ENCODE results near the gene GATAD2A. TPM values are rescaled to one million over a fixed set of nuclear protein-coding genes. Genes with fewer than 3 reads are reported as not detected.

GATAD2A gene
- total RNA-seq, 8 experiments from 2014 or later, result 23.9 to 65.0 (median 39.6) TPM

DNA sequence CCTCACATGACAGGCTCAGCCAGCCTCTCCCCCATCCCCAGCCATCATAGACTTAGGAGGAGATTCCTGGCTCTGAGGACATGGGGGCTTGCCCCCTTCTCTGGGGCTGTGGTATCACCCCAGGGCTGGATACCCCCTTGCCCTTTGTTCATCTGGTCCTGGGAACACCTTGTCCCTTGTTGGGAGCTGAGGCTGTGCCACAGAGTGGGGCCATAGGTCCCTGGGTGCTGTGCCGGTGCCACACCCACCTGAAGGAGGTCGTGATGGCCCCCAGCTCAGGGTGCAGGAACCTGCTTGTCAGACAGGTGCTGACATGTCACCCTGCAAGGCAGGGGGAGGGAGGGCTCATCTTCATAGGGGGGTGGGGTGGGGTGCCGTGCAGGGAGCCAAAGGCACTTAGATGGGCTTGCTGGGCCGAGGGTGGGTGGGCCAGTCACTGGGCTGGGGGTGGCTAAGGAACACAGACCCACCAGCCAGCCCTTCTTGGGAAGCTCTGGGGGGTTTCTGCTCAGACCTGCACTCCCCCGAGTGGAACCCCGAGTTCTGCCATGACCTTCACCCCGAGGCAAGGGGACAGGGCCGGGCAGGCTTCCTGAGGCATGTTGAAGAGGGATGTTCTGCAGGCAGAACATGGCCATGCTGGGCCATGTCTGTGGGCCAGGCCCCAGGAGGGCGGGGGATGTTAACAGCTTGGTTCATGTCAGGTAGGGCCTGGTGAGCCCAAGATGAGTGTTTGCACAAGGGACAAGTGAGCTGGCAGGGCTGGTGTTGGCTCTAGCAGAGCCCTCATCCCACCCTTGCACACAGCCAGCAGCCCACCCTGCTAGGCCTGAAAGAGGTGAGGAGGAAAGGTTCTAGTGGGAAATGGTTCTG lies 81.8 kb downstream of the GATAD2A start:
- ATAC-seq (replicated peaks in 6 of 8), result no peak
- WGBS, 10 experiments, result no CpG with 5 or more reads among the region's 9 CpGs
- no peak overlapping the region for H3K4me3 ChIP-seq
- H3K27ac ChIP-seq, result peak overlapping the region; percentile 89
- in situ Hi-C loops (cut with MboI; ENCODE audit: low pct_unique_long_range_greater_than_20kb in 2 of 9, low sequenced_read_pairs in 9 of 9, unreplicated experiment in 9 of 9), result loop anchor here in 5 of 9 experiments (25.0 kb wide), 4 partner anchors 100 to 350 kb away; partner anchors contain the start of genes MEF2B (in 1 of the 5) and TMEM161A (in 1 of the 5)
- peaks cover 59 to 63% of the 10 kb centered on the region in 2 donors for H3K4me1 ChIP-seq (replicated peaks in 1 of 2)

DNA sequence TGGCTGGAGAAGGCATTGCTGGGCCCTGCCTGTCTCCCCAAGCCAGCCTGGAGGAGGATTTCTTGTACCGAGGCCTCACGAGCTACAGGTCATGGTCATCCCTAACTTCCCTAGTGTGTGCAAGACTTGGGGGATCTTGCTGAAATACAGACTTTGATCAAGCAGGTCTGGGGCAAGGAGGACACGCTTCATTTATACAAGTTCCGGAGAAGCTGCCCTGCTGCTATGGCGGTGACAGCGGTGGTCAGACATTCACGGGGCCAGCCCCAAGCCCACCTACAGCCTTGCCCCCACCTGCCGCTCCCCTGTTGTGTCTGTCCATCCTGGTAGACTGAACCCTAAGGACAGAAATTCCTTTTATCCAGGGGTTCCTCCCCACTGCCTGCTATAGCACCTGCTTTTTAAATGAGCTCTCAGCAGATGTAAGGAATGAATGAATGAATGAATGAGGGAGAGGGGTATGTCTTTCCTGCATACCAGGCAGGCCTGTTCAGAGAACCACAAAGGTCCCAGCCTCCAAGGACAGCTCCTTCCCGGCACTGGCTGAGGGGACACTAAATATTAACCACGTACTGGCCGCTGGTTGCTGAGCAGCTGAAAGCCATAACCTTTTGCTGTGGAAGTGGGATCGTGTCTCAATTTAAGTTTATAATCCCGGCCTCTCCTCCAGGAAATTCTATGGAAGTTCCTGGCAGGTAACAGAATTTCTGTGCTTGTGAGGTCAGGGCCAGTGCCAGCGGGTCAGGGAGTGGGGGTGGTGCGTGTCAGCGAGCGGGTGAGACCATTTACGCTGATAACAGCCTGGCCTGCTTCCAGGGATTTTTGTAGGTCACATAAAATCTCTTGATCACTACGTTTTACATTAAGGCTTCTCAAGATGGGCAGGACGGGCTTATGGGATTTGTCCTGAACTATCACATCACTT lies 82.7 kb downstream of the GATAD2A start:
- no peak for ATAC-seq (replicated peaks in 6 of 8)
- Histone ChIP-seq H3K27ac (peak overlapping the region; percentile 89), H3K4me1 (replicated peaks in 1 of 2) (peaks cover 50 to 57% of the 10 kb centered on the region in 2 donors), H3K4me3 (no peak overlapping the region)
- in situ Hi-C loops (cut with MboI; ENCODE audit: low pct_unique_long_range_greater_than_20kb in 2 of 9, low sequenced_read_pairs in 9 of 9, unreplicated experiment in 9 of 9), result loop anchor here in 5 of 9 experiments (25.0 kb wide), 4 partner anchors 101 to 351 kb away; partner anchors contain the start of genes MEF2B (in 1 of the 5) and TMEM161A (in 1 of the 5)
- 20 to 74% (median 49%) methylated on average over 1 to 15 of the region's 20 CpGs; no CpG with 5 or more reads in 2 of the 10 experiments for WGBS, 10 experiments

DNA sequence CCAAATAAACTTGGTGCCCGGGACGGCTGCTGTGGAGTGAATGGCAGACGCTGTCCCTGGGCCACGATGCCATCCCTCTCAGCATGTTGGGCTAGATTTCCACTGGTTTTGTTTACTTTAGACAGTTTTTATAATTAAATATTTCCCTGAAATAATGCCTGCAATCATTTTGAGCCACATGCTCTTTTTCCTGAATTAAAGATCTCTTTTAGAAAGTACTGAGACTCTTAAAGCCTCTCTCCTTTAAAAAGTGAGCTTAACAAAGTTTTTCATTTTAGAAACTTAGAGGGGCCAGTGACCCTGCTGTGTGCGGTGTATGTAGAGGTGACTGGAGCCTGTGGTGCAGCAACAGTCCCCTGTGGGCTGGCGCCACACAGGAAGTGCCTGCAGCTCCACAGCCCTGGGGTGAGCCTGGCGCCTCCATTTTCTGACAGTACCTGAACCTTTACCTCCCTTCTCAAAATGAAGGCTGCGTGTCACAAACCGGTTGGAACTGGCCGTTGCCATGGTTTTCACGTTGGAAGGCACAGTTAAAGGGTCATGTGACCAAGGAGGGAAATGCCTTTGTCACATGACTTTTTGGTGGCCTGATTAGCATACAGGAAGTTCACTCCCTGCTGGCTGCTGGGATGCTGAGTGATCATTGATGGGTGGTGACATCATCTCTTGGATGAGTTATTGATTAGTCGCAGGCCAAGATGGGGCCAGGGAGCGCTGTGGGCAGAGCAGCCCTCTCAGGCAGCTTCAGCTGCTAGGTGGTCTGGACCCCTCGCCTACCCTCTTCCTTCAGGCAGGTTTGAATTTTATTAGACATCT lies 83.6 kb downstream of the GATAD2A start:
- no peak overlapping the region for H3K4me3 ChIP-seq
- WGBS, 10 experiments, result 3 to 60% (median 26%) methylated on average over 1 to 10 of the region's 14 CpGs; no CpG with 5 or more reads in 2 of the 10 experiments
- peak; percentile 75 to 93 (median 89) for ATAC-seq (replicated peaks in 6 of 8)
- peaks cover 47 to 55% of the 10 kb centered on the region in 2 donors for H3K4me1 ChIP-seq (replicated peaks in 1 of 2)
- peak overlapping the region; percentile 89 for H3K27ac ChIP-seq
- in situ Hi-C loops (cut with MboI; ENCODE audit: low pct_unique_long_range_greater_than_20kb in 2 of 9, low sequenced_read_pairs in 9 of 9, unreplicated experiment in 9 of 9), result loop anchor here in 5 of 9 experiments (25.0 kb wide), 4 partner anchors 102 to 352 kb away; partner anchors contain the start of genes MEF2B (in 1 of the 5) and TMEM161A (in 1 of the 5)

- in situ Hi-C loops (cut with MboI; ENCODE audit: low pct_unique_long_range_greater_than_20kb in 2 of 9, low sequenced_read_pairs in 9 of 9, unreplicated experiment in 9 of 9), result loop anchor here in 7 of 9 experiments (10.0 to 25.0 kb wide), 7 partner anchors 103 to 353 kb away; partner anchors contain the start of genes MEF2B (in 1 of the 7) and TMEM161A (in 1 of the 7)
- H3K4me3 ChIP-seq, result no peak overlapping the region
- WGBS, 10 experiments, result 69 to 100% (median 89%) methylated on average over 1 to 9 of the region's 9 CpGs; no CpG with 5 or more reads in 6 of the 10 experiments
- peak in 6 of 8 experiments; percentile 2 to 18 (median 9) for ATAC-seq (replicated peaks in 6 of 8)
- peak overlapping the region; percentile 87 to 89 for H3K27ac ChIP-seq
- peaks cover 43 to 51% of the 10 kb centered on the region in 2 donors for H3K4me1 ChIP-seq (replicated peaks in 1 of 2)
These were observed 84.3 kb downstream of the GATAD2A start for GRCh38 chr19:19489804-19490204.

GRCh38 chr19:19490214-19490968 lies 84.9 kb downstream of the GATAD2A start:
- peak overlapping the region; percentile 87 to 89 for H3K27ac ChIP-seq
- peaks cover 38 to 46% of the 10 kb centered on the region in 2 donors for H3K4me1 ChIP-seq (replicated peaks in 1 of 2)
- H3K4me3 ChIP-seq, result no peak overlapping the region
- 5 to 64% (median 30%) methylated on average over 1 to 13 of the region's 20 CpGs; no CpG with 5 or more reads in 1 of the 10 experiments for WGBS, 10 experiments
- peak; percentile 10 to 65 (median 18) for ATAC-seq (replicated peaks in 6 of 8)
- in situ Hi-C loops (cut with MboI; ENCODE audit: low pct_unique_long_range_greater_than_20kb in 2 of 9, low sequenced_read_pairs in 9 of 9, unreplicated experiment in 9 of 9), result loop anchor here in 7 of 9 experiments (10.0 to 25.0 kb wide), 7 partner anchors 103 to 353 kb away; partner anchors contain the start of genes MEF2B (in 1 of the 7) and TMEM161A (in 1 of the 7)

DNA sequence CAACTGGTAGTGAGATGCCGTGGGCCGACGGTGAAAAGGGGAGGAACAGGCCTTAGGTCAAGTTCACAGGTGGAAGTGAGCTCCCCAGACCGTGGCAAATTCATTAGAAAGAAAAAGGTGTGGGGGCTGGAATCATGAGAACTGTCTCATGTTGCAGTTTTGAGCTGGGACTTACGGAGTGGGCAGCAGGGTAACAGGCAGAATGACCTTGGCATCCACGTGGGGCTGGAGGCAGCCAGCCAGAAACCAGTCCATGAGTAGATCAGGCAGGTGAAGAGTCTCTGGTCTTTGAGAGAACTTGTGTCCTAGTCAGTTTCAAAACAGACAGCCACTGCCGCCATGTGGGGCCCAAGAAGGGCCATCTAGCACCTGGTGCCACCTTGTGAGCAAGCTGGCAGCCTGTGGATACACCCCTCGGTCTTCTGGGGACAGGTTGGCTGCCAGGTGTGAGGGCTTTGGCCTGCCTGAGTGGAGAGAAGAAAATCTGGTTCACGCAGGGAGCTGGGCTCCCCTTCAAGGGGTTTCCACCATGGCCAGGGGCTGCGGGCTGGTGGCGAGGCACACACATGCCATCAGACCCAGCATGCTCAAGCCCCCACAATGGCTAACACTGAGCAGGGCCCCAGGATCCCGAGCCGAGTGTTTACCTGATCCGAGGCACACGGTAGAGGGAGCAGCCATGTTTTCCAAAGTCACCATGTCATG lies 86.0 kb downstream of the GATAD2A start:
- no peak overlapping the region for H3K4me3 ChIP-seq
- 50 to 100% (median 92%) methylated on average over 1 to 6 of the region's 15 CpGs; no CpG with 5 or more reads in 1 of the 10 experiments for WGBS, 10 experiments
- in situ Hi-C loops (cut with MboI; ENCODE audit: low pct_unique_long_range_greater_than_20kb in 2 of 9, low sequenced_read_pairs in 9 of 9, unreplicated experiment in 9 of 9), result loop anchor here in 7 of 9 experiments (10.0 to 25.0 kb wide), 7 partner anchors 104 to 354 kb away; partner anchors contain the start of genes MEF2B (in 1 of the 7) and TMEM161A (in 1 of the 7)
- H3K4me1 ChIP-seq (replicated peaks in 1 of 2), result peaks cover 30 to 37% of the 10 kb centered on the region in 2 donors
- H3K27ac ChIP-seq, result no peak overlapping the region
- no peak for ATAC-seq (replicated peaks in 6 of 8)

DNA sequence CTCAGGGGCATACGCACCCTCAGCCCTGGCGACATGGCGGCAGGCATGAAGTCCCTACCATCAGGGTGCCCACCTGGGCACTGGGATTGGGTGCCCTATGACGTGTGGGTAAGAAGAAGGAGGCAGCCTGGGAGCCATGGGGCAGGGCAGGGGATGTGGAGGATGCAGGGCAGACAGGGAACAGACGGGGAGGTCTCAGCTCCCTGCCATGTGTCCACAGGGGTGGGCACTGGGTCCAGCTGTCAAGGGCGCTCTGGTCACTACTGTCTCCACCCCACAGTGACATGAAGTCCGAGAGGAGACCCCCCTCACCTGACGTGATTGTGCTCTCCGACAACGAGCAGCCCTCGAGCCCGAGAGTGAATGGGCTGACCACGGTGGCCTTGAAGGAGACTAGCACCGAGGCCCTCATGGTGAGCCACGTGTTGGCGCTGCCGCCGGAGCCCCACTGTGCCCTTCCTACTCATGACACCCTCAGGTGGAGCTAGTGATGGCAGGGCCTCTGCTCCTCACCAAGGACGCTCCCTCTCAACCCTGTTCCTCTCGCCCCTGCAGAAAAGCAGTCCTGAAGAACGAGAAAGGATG lies 86.6 kb downstream of the GATAD2A start:
- H3K27ac ChIP-seq, result no peak overlapping the region
- ATAC-seq (replicated peaks in 6 of 8), result no peak
- in situ Hi-C loops (cut with MboI; ENCODE audit: low pct_unique_long_range_greater_than_20kb in 2 of 9, low sequenced_read_pairs in 9 of 9, unreplicated experiment in 9 of 9), result loop anchor here in 7 of 9 experiments (10.0 to 25.0 kb wide), 7 partner anchors 105 to 355 kb away; partner anchors contain the start of genes MEF2B (in 1 of the 7) and TMEM161A (in 1 of the 7)
- H3K4me1 ChIP-seq (replicated peaks in 1 of 2), result peaks cover 30 to 31% of the 10 kb centered on the region in 2 donors
- no peak overlapping the region for H3K4me3 ChIP-seq
- 70 to 100% (median 88%) methylated on average over 2 to 12 of the region's 21 CpGs; no CpG with 5 or more reads in 4 of the 10 experiments for WGBS, 10 experiments

DNA sequence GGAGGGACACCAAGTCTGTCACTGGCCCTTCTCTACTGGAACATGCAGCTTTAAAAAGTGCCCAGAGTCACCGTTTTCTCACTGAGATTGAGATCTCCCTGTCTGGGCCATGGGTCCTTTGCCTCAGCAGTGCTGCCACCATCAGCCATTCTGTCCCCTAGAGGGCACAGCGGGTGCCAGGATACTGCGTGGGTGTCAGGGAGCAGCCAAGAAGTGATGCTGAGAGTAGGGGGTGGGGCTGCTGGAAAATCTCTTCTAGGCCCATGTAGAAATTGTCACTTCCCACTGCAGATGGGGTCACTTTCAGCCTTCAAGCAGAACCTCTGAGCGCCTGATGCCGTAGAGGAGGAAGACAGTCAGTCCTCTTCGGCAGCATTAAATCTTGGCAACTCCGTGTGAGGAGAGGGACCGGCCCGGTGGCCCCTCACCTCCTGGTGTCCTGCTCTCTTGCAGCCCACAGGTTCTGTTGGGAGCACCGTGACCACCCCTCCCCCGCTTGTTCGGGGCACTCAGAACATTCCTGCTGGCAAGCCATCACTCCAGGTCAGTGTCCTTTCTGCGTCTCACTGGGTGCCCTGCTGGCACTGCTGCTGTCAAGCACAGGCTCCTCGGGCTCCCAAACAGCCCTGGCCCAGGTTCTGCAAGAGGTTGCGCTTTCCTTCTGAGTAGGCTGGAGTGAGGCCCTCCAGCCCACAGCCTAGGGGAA lies 88.5 kb downstream of the GATAD2A start:
- ATAC-seq (replicated peaks in 6 of 8), result no peak
- Histone ChIP-seq H3K4me1 (replicated peaks in 1 of 2) (peaks cover 13% of the 10 kb centered on the region in 2 donors), H3K27ac (no peak overlapping the region), H3K4me3 (no peak overlapping the region)
- in situ Hi-C loops (cut with MboI; ENCODE audit: low pct_unique_long_range_greater_than_20kb in 2 of 9, low sequenced_read_pairs in 9 of 9, unreplicated experiment in 9 of 9), result loop anchor here in 7 of 9 experiments (10.0 to 25.0 kb wide), 7 partner anchors 107 to 357 kb away; partner anchors contain the start of genes MEF2B (in 1 of the 7) and TMEM161A (in 1 of the 7)
- WGBS, 10 experiments, result 90 to 100% (median 95%) methylated on average over 1 to 4 of the region's 15 CpGs; no CpG with 5 or more reads in 6 of the 10 experiments

DNA sequence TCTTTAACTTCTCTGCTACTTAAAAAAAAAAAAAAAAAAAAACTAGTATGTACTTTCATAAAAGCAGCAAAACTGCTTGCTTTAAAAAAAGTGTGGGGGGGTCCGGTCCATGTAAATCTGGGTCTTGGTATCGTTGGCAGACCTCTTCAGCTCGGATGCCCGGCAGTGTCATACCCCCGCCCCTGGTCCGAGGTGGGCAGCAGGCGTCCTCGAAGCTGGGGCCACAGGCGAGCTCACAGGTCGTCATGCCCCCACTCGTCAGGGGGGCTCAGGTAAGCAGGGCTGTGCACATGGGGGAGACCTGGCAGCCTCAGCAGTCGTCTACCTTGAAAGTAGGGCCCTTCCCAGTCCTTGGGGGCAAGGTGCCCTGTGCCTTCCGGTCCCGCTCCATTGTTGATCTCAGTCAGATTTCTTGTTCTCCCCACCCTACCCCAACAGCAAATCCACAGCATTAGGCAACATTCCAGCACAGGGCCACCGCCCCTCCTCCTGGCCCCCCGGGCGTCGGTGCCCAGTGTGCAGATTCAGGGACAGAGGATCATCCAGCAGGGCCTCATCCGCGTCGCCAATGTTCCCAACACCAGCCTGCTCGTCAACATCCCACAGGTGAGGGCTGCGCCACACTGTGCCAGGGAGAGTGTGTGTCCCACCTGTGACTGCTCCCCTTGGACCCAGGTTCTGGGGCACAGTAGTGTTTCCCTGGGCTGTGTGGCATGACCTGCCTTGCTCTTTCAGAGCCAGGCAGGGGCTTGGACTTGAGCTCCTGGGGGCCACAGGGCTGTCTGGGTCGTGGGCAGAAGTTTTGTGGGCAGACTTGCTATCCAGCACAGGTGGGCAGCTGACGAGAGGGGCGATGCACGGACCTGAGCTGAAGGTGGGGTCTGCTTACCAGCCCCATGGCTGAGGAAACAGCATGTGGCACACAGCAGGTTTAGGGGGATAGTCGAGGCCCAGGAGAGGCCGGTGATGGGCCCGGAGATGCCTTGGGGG lies 90.4 kb downstream of the GATAD2A start:
- peak in 2 of 8 experiments; percentile 25 to 39 for ATAC-seq (replicated peaks in 6 of 8)
- WGBS, 10 experiments, result 82 to 100% (median 95%) methylated on average over 1 to 10 of the region's 30 CpGs; no CpG with 5 or more reads in 3 of the 10 experiments
- Histone ChIP-seq H3K27ac (no peak overlapping the region), H3K4me3 (no peak overlapping the region), H3K4me1 (replicated peaks in 1 of 2) (no peaks in the 10 kb centered on the region)
- in situ Hi-C loops (cut with MboI; ENCODE audit: low pct_unique_long_range_greater_than_20kb in 2 of 9, low sequenced_read_pairs in 9 of 9, unreplicated experiment in 9 of 9), result loop anchor here in 7 of 9 experiments (10.0 to 25.0 kb wide), 7 partner anchors 109 to 359 kb away; partner anchors contain the start of genes MEF2B (in 1 of the 7) and TMEM161A (in 1 of the 7)

Data from motor neuron (in vitro differentiated cells).